NK-92 (cell line): ENCODE results near the gene ZNF804B.

Source experiments
- DNase-seq: peaks from one replicate; lab custom pipeline; 2025; ENCODE audit not compliant: unreplicated experiment; lab: John Stamatoyannopoulos, UW

The ZNF804B gene

DNA sequence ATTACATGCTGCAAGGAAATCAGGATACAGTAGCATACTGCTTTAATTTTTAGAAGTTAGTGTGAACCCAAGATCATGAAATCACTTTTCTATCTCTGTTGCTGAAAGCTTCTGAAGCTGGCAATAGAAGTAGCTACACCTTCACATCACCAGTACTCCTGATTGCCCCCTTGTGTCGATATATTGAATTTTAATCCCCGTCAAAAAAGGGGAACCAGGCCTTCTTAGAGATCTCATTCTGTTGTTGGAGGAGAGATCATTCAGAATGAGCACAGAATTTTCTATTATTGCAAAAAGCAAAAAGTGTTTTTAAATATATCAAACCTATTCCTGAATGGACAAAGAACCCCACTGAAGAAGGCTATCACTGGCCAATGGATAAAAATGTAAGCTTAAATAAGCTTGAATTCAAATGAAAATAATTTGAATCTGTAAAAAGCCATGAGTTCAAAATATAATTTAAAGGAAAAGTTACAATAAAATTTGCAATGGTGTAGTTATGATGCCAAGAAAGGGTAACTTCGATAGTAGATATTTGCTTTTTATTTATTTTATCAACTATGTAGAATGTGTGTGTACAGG is 75.7 kb downstream of the ZNF804B start:
- DNase-seq, result no peak

DNA sequence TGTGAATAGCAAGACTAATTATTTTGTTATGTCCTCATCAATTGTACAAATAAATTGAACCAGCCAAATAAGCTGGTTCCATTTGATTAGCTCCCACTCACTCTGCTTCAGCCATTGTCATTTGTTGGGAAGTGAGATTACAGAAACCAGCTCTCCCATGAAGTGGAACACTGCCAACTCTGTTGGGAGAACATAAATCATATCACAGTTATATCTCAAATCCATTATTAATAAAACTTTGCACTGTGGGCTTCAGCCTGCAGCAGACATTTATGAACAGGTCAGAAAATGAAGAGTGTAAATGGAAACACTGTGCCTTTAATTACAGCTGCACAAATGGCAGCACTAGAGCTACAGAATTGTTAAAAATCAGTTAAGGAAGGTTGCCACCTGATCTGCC is 82.7 kb downstream of the ZNF804B start:
- DNase-seq, result no peak

DNA sequence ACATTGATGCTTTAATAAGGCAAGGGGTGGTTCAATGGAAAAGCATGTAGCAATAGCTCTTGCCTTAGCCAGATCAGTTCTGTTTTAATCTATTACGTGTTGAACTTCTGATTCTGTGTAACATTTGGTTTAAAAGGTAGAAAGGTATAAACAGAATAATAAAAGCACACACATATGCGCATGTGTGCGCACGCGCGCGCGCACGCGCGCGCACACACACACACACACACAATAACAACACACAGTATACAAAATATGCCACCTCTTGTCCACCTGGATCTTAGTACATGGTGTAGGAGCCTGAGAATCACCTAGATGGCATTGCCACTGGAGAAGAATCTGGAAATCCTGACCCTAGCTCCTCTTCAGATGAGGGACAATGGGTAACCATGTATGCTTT is 85.6 kb downstream of the ZNF804B start:
- DNase-seq, result no peak

DNA sequence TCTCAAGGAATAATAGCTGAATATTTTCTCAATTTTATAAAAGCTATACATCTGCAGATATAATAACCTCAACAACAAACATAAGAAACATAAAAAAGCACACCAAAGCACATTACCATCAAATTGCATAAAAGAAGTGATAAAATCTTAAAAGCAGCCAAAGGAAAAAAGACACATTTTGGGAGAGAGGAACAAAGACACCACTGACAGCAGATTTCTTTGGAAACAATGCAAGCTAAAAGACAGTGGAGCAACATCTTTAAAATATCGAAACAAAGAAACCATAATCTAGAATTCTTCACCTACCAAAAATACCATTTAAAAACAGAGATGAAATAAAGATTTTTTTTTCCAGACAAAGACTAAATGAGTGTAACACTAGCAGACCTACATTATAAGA is 91.7 kb downstream of the ZNF804B start:
- no peak for DNase-seq

DNA sequence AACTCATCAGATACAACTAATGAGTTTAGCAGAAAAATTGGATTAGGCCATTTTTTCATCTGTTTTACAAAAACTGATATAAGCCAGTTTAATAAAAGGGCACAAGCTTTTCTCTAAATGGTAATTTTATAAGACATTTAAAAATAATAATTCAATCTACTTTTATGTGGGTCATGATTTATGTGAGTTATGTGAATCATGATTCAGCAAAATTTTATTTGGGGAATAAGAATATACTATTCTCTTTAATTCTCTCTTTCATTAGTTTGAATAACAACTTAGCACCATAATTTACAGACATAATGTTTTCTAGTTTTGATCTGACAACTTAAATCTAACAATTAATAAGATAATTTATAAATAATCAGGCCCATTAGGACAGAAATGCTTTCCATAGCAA is 99.8 kb downstream of the ZNF804B start:
- DNase-seq, result no peak

DNA sequence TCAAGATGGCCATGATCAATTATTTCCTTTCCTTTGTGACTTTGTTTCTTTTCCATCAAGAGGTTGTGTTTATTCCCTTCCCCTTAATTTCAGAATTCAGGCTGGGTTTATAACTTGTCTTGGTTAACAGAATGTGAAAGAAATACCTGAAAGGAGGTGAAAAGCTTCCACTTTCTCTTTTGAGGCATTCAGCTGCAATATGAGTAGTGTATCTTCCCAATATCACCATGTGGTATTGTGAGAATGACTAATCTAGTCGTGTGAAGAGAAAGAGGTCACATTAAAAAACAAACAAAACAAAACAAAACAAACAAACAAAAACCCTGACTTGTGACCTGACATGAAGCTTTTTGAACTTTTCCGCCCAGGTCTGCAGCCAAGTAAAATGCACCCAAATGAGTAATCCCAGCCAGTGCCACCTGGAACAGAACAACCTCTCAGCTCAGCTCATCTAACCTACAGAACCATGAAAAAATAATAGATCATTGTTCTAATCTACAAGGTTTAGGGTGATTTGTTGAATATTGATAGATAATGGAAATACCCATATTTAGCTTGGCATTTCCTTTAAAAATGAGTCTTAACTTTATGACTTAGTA is 106.9 kb downstream of the ZNF804B start:
- DNase-seq, result no peak

DNA sequence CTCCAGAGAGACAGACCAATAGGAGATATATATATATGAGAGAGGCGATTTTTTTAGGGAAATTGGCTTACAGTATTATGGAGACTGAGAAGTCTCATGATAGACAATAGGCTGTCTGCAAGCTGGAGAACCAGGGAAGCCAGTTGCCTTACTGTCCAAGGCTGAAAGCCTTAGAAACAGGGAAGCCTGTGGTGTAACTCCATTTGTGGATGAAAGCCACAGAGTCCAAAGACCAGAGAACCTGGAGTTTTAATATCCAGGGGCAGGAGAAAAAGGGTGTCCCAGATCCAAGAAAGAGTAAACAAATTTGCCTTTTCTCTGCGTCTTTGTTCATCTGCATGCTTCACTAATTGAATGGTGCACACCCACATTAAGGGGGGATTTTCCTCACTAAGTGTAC is 107.7 kb downstream of the ZNF804B start:
- no peak for DNase-seq

DNA sequence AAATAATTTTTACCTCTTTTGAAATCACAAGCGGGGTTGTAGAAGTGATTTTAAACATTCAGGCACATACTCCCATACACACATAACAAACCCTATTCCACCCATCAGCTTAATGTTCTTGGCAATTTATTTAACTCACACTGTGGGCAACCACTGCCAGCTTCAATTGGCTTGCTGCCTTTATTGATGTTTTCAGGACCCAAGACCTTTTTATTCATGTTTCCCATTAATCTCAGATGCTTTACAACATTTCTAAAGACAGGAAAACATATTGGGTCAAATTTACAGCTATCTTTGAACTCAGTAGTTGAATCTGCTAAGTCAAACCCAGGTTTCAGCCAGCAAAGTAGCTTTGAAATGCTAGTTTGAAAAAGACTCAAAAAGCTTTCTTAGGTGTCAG is 109.0 kb downstream of the ZNF804B start:
- no peak for DNase-seq

DNA sequence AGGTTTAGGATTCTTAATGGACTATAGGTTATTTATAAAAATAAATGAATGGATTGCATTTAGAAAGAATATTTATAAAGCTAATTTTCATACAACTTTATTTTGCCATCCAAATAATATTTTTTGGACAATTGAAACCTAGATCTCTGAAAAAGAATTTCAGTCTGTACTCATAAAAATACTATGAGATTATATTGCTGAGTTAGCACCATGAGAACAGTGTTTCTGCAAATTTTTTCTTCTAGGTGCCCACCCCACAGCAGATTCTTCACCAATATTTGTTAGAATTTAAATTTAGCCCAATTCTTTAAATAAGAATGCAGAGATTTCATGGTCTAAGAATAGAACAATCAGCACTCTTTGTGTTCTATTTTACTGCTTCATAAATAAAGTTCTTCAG is 121.6 kb downstream of the ZNF804B start:
- no peak for DNase-seq

DNA sequence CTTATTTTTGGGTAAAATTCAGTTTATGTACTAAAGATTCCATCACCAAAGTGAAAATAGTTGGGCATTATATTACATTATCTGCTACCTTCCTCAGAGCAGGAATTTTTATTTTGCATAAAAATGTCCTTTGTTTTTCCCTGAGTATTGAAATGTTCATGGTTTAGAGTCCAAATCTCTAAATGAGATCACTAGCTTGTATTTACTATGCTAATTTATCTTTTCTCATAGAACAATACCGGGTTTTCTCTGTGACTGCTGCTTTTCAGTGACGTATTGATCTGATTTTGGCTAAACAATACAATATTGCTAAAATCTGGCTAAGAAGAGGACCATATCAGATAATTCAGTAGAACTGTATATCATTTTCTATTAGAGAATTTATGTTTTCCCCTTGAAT is 125.6 kb downstream of the ZNF804B start:
- no peak for DNase-seq

DNA sequence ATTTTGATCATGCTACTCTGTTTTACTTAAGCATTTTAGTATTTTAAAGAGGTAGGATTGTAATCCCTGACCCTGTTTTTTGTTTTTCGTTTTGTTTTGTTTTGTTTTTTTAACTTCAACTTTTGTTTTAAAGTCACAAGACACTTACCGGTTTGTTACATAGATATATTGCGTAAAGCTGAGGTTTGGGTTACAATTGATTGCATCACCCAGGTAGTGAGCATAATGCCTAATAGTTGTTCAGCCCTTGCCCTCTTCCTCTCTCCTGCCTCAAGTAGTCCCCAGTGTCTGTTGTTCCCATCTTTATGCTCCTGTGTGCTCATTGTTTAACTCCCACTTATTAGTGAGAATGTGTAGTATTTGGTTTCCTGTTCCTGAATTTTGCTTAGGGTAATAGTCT is 129.2 kb downstream of the ZNF804B start:
- DNase-seq, result no peak

DNA sequence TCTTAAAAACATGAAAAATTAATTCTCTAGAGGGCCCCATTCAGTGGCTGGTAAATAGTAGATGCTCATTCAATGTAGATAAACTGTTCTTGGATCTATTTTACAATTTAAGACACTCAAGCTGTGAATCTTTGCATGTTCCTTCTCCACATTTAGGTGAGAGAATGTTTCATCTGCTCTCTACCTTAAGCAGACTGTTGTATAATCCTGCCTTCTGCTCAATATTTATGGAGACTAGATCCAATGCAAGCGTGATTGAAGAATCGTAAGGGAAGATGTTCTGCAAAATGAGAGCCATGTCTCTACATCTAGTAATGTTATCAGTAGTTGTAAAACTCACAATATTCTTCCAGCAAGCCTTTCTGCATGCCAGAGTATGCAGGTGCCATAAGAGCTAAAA is 151.0 kb downstream of the ZNF804B start:
- no peak for DNase-seq

DNA sequence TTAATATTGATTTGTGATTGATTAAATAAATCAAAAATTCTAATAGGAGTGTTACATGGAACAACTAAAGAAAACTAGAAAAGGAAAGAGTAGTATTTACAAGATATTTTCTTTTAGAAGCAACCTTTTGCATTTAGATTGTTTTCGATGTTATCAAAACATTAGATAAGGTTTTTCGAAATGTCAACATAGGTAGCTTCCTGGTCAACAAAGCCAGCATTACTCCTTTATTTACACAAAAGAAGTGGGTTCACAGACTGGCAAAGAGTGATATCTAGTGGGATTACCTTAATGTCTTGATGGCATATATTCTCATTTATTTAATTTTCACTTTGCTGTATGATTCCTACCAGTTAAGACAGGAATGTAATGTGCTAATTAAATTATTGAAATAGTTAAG is 153.4 kb downstream of the ZNF804B start:
- DNase-seq, result no peak

DNA sequence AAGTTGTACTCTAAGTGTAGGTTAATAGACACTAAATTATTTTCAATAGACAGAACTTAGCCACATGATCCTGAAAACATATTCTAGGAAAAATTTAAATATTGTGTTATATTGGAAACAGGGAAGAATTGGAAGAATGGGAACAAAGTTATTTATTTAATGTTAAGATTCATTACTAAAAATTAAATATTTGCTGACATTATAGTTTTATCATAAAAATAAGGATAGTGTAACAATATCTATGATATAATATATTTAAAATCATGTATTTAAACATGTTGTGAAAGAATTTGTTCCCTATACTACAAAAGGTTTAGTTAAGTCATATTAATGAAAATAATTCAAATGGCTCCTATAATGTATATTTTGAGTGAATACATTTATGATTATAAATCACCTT is 156.1 kb downstream of the ZNF804B start:
- no peak for DNase-seq

DNA sequence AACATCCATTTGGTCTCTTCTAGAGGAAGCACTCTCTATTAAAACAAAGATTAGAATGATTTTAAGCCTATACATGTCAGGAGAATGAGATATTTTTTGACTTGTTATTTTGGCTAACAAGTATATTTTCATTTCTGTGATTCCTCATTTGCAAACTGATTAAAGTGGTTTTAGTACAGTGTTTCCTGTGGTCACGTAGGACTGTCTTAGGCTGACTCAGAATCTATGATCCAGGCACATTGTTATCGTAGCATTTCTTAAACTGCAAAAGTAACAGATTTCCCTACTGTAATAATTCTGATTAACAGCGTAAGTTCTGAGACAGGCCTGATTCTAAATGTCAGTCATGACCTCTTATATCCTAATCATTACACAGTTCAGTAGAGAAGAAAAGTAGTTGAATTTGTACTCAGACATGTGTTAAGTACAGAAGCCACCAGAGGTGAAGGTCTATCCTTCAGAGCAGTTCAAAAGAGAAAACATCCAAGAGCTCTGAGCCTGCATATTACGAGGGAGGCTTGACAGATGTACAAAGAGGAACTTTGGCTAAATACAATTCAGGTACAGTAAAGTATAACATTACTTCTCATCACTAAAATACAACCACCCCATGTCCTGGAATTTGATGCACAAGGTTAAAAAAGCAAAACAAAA is 160.1 kb downstream of the ZNF804B start:
- no peak for DNase-seq

DNA sequence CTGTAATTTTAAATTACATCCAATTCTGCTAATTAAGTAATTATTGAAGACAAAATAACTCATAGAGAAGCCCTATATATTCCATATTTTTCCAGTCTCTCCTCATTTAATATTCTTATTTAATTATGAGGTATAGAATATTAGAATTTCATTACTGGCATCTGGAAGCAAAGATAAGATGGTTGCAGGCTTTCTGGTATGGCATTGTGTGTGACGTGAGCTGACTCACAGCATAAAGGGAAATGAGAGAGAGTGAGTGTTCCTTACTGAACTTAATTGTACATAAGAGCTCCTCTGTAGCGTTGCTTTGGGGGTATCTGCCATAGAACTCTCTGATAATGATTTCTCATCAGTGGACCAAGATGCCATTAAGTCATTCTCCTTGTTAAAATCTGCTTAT is 163.4 kb downstream of the ZNF804B start:
- no peak for DNase-seq

DNA sequence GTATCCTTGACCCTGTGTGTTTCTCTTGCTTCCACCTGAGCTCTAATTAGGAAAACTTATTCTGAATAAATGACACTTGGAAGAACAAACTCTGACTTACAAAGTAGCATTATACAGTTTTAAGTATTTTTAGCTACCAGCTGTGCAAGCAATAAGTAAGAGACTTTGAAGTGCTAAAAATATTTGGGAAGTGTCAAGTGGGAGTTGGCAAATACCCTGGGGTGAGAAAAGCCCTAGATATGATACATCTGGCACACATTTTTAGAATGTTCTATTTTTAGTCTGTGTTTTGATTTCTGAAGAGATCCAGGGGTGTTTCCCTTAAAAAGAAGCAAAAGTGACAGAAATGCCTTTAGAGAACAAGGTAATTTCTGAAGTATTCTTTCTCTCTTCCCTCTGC is 168.8 kb downstream of the ZNF804B start:
- DNase-seq, result no peak

DNA sequence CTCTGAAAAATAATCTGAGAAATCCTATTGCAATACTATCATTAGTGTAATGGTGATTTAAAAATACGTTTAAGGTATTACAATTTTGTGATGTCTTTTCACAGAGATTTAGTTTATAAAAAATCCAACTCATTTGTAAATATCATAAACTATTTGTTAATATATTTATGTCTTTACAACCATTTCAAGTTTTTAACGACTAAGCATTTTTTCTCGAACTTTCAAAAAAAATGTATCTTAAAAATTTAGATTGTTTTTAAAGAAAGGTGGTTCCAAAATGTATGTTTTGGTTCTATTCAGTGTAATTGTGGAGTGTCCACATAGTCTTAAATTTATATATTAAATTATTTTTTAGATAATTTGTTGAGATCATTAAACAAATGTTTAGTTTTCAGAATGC is 170.2 kb downstream of the ZNF804B start:
- no peak for DNase-seq

DNA sequence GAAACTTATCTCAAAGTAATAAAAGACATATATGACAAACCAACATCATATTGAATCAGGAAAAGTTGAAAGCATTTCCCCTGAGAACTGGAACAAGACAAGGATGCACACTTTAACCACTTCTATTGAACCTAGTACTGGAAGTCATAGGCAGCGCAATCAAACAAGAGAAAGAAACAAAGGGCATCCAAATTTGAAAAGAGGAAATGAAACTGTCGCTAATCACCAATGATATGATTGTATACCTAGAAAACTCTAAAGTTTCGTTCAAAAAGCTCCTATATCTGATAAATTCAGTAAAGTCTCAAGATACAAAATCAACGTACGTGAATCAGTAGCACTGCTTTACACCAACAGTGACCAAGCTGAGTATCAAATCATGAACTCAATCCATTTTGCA is 173.8 kb downstream of the ZNF804B start:
- DNase-seq, result no peak

DNA sequence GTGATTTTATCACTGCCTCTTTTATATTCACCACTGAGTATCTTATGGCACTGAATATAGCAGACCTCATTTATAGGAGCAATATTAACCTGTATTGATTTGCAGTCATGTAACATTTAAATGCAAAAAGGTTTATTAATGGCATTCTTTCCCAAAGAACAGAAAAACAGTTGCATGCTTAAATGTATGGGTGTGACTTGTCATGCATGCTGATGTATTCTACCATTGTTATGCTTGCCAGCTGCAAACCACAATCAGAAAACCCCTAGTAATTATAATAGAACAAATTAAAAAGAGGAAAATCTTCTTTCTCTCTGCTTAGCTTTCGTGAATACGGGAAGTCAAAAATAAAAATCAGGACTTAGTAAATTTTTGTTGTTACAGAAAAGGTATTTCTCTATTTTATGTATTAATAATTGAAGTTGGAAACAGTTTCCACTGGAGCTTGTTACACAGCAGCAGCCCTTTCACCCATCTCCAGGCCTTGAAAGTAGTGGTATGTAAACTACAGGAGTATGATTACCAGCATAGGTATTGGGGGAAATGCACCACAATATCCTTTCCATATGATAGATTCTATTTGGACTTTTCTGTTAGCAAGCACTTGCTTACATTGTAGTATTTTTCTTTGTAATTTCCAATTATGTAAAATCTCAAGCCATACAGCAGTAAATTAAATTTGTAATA is 183.5 kb downstream of the ZNF804B start:
- DNase-seq, result no peak

DNA sequence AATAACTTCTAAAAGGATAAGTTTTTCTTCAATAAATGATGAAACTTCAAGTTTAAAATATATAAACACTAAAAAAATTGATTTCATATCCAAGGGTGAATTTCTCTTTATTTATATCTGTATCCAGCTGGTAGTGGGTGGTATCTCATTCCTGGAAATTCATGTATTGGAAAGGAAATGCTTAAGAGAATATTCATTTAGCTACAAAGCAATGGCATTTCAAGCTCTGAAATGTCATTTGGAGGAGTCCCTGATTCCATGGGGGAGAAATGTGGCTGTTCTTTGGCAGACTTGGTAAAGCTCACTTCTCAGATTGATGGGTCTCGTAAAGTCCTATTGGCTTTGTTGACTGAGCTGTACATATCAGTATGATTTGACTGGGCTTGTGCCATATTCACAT is 192.3 kb downstream of the ZNF804B start:
- no peak for DNase-seq

DNA sequence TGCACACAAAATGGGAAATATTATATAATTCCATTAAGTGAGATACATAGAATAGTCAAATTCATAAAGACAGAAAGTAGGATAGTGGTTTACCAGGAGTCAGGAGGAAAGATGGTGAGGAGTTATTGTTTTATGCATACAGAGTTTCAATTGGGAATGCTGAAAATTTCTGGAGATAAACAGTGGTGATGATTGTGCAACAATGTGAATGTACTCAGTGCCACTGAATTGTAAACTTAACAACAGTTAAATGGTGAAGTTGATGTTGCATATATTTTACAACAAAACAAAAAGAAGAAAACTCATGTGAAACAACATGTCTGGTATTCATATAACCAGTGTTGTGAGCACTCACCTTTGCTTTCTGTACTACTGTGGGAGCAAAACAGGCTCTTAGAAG is 204.9 kb downstream of the ZNF804B start:
- no peak for DNase-seq
